GM12892 (cell line): ENCODE results near the gene PDX1.
"Not testable (repeated sequence)": the region's sequence is repeated elsewhere in the genome, so short reads cannot be mapped to it uniquely, and the experiment has no call there.

Experiments used
- DNase-seq: peaks from one replicate; pipeline ENCODE4 v3.0.0; 2011; ENCODE audit not compliant: insufficient read length
- FAIRE-seq: peaks from 2 replicates; lab custom pipeline; 2011; peaks lifted over from hg19 to GRCh38; lab: Jason Lieb, UNC
- POLR2A ChIP-seq: IDR thresholded peaks from 2 replicates; pipeline ENCODE4 v1.6.1; 2011; ENCODE audit warnings: low read depth, low read length, control low read depth
- POLR2AphosphoS5 ChIP-seq: IDR thresholded peaks from 2 replicates; pipeline ENCODE4 v1.6.1; 2011; ENCODE audit warnings: low read depth, low read length, control low read depth
- TAF1 ChIP-seq: IDR thresholded peaks from 2 replicates; pipeline ENCODE4 v1.6.1; 2011; ENCODE audit warnings: low read depth, mild to moderate bottlenecking, control low read depth, low read length, borderline replicate concordance

Gene PDX1

GRCh38 chr13:27962128-27962841, 42.5 kb downstream of the PDX1 start:
- no peak for TF ChIP-seq POLR2A
- no peak for TF ChIP-seq POLR2AphosphoS5
- no peak for TF ChIP-seq TAF1
- DNase-seq: no peak
- no peak for FAIRE-seq

GRCh38 chr13:27962982-27963381, 43.2 kb downstream of the PDX1 start:
- TF ChIP-seq TAF1 (no peak), POLR2AphosphoS5 (no peak), POLR2A (no peak)
- FAIRE-seq: no peak

GRCh38 chr13:27963491-27963890, 43.7 kb downstream of the PDX1 start:
- FAIRE-seq: no peak
- no peak for DNase-seq
- no peak for TF ChIP-seq TAF1
- no peak for TF ChIP-seq POLR2AphosphoS5
- no peak for TF ChIP-seq POLR2A

More at GRCh38 chr13:27962982-27963381, 43.2 kb downstream of the PDX1 start:
- no peak for DNase-seq

- DNase-seq, FAIRE-seq: not testable (repeated sequence)
Observed at GRCh38 chr13:27964206-27964605, 44.4 kb downstream of the PDX1 start.

- DNase-seq: no peak
- no peak for FAIRE-seq
- TF ChIP-seq POLR2A: no peak
- TF ChIP-seq TAF1: no peak
- TF ChIP-seq POLR2AphosphoS5: no peak
Observed at GRCh38 chr13:27964741-27965323, 45.0 kb downstream of the PDX1 start.

- DNase-seq (no peak), FAIRE-seq (no peak)
- TF ChIP-seq POLR2AphosphoS5: no peak
Observed at GRCh38 chr13:27965343-27965739, 45.5 kb downstream of the PDX1 start.

GRCh38 chr13:27965740-27966640, 46.2 kb downstream of the PDX1 start:
- TF ChIP-seq POLR2AphosphoS5 (no peak), TAF1 (no peak), POLR2A (no peak)
- DNase-seq: no peak
- no peak for FAIRE-seq

- no peak for TF ChIP-seq POLR2AphosphoS5
- DNase-seq: no peak
- no peak for FAIRE-seq
Observed at GRCh38 chr13:27966641-27967202, 46.9 kb downstream of the PDX1 start.

- DNase-seq: no peak
- TF ChIP-seq POLR2AphosphoS5 (no peak), POLR2A (no peak), TAF1 (no peak)
- no peak for FAIRE-seq
Observed at GRCh38 chr13:27967203-27967735, 47.5 kb downstream of the PDX1 start.

GRCh38 chr13:27967736-27968315, 48.0 kb downstream of the PDX1 start:
- DNase-seq: no peak
- no peak for TF ChIP-seq POLR2A
- TF ChIP-seq POLR2AphosphoS5: no peak
- TF ChIP-seq TAF1: no peak
- FAIRE-seq: no peak

- DNase-seq (no peak), FAIRE-seq (no peak)
- TF ChIP-seq POLR2AphosphoS5 (no peak), TAF1 (no peak), POLR2A (no peak)
Observed at GRCh38 chr13:27968316-27969081, 48.7 kb downstream of the PDX1 start.
